Islet precursor cell (in vitro differentiated cells): ENCODE data around the gene TRPT1.

ENCODE experiments used
- DNase-seq: peaks from one replicate; pipeline ENCODE4 v3.0.0-alpha.2; 2018

The TRPT1 gene

DNA sequence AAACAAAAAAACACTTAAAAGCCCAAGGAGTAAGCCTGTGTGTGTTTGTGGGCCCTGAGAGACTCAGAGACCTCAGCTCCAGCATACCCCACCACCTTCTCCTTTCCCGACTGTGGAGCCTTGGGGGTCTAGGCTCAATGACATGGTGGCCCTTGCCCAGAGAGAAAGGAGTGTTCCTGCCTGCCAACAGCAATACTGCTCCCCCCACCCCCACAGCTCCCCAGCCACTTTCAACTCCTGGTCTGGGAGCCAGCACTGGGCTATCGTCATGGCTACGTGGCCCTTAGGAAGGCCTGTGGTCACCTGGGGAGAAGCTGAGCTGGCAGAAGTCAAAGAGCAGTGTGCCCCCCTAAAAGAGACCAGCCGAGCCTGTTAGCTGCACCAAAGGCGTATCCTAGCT, 18.1 kb upstream of the TRPT1 start:
- DNase-seq, result no peak

DNA sequence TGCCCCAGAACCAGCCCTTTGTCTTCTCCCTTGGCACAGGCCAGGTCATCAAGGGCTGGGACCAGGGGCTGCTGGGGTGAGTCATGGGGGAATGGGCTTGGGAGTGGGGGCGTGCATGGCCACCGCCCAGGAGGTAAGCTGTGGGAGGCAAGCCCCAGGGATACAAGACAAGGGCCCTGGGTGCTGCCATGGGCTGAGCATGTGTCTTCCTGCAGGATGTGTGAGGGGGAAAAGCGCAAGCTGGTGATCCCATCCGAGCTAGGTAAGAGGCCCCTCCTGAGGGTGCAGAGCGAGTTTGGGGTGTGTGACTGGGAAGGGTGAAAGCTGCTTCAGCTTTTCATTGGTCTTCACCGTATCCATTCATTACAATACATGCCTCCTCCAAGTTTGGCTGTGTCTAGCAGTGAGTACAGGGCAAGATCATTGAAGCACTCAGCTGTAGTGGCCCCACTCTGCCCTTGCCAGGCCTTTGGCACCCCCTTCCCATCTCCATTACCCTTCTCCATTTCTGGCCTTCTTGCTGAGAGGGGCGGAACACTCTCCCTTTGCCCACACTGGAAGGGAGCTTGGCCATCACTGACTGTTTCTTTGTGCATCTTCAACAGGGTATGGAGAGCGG, 17.4 kb upstream of the TRPT1 start:
- no peak for DNase-seq

DNA sequence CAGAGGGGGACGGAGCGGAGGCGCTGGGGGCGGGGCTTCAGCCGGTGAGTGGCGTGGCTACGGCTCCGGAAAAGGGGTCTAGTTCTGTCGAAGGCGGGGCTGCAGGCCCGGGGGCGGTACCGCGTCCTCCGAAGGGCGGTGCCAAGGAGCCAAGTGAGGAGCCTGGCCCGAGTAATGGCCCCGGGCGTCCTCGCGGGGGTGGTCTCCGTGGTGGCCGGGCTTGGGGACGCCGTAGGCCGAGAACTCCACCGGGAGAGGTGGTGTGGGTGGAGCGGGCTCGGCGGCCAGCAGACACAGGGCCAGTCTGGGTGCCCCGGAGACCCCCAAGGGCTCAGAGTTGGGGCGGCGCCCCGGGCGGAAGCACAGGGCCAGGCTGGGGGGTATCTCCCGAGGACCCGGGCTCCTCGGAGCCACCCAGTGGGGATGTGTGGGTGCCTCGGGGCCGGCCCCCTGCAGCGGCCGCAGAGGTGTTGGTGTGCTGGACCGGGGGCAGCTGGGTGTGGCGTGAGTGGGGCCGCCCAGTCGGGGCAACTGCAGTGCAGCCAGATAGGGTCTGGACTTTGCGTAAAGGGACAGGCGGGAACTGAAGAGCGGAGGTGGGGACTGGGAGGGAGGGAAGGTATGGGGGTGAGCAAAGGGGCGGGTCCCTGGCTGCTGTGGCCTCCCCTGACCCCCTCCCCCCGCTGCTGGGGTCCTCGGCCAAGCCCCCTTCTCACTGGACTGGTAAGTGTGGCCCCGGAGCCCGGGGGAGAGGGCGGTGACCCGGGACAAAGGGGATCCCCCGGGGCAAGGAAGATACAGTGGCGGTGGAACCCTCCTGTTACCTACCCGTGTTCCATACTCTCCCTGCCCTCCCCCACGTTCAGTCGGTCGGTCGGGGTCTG, 15.7 kb upstream of the TRPT1 start:
- DNase-seq, result peak; percentile 79

DNA sequence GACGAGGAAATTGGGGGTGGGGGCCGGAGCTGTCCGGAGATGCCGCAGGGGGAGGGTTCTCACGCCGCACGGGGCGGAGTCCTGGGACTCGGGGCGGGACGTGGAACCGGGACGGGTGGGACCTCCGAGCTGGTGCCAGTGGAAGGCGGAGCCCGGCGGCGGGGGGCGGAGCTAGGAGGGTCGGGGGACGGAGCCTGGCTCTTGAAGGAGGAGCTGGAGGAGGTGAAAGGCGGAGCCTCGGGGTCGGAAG, 15.2 kb upstream of the TRPT1 start:
- peak; percentile 100 for DNase-seq

DNA sequence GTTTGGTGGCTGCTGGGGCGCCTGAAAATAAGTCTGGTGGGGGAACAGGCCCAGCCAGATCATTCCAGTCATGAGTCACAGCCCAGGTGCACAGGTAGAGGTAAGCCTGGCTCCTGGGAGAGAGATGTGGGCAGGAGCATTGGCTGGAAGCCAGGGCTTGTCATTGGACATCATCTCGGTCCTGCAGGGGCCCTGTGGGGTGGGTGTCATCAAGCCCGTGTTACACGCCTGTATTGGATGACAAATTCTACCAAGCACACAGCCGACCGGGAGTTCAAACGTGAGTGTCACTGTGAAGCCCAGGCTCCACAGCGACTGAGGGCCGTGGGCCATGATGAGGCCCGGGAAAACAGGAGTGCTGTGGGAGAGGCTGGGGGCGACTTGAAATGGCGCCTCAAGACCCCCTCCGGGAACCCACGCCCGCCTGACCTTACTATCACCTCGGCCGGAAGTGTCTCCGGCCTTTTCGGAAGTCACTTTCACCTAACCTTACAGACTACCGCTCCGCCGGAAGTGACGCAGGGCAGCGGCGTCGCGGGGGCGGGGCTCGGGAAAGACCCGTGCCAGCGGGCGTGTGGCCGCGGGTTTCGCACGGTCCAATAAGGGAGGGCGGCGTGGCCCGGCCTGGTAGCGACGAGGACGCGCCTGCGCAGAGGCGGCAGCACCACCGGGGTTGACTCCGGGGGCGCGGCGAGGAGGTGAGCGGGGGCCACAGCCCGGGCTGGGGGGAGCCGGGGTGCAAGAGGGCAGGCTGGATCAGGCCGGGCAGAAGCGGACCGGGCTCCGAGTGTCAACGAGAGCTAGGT, 14.7 kb upstream of the TRPT1 start, which contains the start of gene FKBP2:
FKBP2 (plus strand) TSS at position 661 of the 806 bp plus-strand sequence. CDS start 1,293 bp downstream, outside the sequence.
- DNase-seq, result peak; percentile 99

DNA sequence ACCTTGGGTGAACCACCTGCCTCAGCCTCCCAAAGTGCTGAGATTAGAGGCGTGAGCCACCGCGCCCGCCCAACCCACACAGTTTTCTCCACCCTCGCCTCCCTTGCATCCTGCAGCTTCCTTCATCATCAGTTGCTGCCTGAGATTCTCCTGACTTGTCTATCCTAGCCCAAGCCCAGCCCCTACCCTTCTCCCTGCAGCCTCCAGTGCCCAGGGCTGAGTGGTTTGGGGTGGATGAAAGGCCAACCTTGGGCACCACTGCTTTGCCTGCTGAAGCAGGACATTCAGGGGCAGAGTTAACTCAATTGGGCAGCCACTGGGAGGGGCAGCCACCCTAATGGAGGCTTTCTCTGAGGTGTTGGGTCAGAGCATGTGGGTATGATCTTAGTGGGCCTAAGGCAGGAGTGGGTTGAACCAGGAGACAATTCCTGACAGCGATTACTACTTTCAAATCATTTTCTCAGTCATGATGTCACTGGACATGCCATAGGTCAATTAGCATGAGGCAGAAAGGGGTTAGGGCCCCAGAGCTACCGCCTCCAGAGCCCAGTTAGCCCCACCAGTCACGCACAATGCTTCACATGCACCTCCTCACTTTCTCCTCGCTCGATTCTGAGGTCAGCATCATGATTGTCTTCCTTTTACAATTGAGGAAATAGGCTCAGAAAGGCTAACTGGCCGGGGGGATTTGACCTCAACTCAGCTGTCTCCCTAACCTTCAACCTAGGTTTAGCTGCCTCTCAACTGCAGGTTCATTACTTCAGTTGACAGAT, 13.9 kb upstream of the TRPT1 start:
- no peak for DNase-seq

DNA sequence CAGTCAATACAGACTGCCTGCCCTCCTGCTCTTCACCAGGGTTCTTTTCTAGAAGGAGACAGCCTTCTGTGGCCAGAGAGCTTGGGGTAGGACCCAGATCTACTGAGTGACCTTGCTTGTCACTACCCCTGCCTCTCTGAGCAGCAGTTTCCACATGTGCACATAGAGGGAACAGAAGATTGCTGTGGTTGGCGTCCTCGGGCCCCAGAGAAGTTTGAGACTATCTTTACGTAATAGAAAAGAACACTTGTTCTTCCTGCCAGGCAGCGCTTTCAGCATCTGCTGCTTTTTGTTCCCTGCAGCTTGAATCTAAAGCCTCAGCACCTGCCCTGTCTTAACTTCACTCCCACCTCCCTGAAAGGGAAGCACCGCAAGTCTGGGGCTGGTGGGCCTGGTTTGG, 13.0 kb upstream of the TRPT1 start:
- no peak for DNase-seq

DNA sequence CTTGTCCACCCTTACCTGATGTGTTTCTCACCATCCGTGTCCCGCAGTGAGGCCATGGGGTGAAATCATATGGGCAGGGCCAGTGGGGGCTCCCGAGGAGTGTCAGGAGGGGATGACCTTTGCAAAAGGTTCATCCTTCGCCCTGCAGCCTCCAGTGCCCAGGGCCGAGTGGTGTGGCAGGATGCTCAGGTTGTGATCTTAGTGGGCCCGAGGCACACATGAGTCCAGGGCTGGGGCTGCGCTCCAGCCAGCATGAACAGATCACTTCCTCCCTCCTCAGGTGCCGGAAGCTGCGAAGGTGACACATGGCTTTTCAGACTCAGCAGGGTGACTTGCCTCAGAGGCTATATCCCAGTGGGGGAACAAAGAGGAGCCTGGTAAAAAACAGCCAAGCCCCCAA, 12.1 kb upstream of the TRPT1 start:
- DNase-seq, result no peak

DNA sequence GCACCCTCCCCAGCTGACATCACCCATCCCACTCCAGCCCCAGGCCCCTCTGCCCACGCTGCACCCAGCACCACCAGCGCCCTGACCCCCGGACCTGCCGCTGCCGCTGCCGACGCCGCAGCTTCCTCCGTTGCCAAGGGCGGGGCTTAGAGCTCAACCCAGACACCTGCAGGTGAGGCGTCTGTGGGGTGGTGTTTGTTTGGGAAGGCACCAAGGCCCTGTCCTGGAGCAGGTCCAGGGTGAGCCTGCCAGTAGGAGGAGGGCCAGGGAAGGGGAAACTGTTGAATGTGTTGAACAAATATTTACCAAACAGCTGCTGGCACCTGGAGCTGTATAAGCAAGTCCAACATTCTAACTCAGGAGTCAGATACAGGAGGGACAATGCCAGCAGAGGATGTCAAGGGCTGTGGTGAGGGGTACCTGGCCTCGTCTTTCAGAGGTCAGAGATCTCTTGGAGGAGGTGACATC, 11.5 kb upstream of the TRPT1 start:
- no peak for DNase-seq

DNA sequence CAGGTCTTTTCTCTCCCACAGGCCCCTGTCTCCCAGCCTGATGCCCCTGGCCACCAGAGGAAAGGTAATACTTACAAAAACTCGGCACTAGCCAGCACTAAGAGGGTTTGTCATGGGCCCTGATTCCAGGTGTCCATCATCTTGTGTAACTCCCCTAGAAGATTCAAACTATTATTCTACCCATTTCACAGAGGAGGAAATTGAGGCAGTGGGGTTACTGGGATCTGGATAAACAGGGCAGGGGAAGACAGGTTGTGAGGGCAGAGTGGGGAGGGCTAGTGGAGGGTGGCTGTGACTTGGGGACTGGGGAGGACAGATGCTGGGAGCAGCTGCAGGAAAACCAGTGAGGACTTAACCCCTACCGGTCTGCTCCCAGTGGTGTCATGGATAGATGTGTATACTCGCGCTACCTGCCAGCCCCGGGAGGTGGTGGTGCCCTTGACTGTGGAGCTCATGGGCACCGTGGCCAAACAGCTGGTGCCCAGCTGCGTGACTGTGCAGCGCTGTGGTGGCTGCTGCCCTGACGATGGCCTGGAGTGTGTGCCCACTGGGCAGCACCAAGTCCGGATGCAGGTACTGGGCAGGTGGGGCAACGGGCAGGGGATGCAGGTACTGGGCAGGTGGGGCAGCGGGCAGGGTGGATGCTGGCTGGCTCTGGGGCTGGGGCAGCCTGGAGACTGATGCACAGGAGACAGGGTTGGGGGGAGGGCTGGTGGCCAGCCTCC, 9.6 kb upstream of the TRPT1 start:
- no peak for DNase-seq

DNA sequence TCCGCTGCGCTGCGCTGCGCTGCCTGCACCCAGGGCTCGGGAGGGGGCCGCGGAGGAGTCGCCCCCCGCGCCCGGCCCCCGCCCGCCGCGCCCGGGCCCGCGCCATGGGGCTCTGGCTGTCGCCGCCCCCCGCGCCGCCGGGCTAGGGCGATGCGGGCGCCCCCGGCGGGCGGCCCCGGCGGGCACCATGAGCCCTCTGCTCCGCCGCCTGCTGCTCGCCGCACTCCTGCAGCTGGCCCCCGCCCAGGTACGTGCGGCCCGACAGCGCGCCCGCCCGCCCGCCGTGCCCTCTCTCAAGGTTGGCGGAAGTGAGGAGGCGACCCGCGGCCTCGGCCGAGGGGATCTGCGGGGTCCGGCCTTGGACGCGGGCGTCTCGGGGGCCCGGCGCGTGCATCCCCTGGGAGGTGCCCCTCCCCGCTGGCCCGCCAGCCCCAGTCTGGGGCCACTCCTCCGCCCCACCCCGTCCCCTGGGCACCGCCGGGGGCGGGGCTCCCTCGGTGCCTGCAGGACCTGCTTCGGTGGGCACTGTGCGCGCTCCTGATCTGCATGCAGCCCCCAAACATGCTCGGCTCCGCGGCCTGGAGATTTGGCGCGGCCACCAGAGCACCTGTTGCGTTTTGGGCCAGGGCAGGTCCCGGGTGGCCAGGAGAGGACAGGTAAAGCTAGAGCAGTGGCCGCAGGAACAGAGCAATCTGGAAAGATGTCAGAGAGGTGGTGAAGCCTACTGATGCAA, 8.8 kb upstream of the TRPT1 start:
- DNase-seq, result no peak

DNA sequence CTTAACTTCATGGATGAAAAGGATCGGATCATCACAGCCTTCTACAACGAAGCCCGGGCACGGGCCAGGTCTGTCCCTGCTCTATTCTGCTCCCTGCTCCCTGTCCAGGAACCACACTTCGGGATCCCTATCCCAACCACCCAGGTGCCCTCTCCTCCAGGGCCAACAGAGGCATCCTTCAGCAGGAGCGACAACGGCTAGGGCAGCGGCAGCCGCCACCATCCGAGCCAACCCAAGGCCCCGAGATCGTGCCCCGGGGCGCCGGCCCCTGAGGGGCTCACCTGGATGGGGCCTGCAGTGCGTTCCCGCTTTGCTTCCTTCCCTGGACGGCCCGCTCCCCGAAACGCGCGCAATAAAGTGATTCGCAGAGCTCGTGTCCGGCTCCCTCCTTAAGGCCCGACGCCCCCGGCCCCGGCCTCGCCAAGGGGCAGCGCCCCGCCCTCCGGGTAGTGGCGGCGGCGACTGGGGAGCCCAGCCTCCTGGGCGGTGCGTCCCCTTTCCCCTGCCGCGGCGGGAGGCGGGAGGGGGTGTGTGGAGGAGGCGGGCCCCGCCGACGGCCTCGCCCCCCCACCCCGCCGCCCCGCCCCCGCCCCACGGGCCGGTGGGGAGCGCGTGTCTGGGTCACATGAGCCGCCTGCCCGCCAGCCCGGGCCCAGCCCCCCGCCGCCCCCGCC, 8.1 kb upstream of the TRPT1 start, which contains the start of gene VEGFB:
VEGFB (plus strand) TSS at position 672 of the 674 bp plus-strand sequence. CDS start 250 bp downstream, outside the sequence.
- DNase-seq, result peak; percentile 75

DNA sequence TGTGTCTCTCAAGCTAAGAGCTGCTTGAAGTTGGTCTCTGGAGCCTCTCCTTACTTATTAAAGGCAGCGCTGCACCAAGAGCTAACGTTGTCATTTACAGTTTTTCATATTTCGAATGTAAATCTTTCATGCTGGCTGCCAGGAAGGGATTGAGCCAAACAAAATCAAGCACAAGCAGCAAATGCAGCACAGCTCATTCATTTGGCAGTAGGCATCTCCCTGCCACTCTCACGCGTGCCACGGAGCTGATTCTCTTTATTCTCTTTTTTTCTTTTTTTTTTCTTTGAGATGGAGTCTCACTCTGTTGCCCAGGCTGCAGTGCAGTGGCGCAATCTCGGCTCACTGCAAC, 7.0 kb upstream of the TRPT1 start:
- DNase-seq, result no peak

DNA sequence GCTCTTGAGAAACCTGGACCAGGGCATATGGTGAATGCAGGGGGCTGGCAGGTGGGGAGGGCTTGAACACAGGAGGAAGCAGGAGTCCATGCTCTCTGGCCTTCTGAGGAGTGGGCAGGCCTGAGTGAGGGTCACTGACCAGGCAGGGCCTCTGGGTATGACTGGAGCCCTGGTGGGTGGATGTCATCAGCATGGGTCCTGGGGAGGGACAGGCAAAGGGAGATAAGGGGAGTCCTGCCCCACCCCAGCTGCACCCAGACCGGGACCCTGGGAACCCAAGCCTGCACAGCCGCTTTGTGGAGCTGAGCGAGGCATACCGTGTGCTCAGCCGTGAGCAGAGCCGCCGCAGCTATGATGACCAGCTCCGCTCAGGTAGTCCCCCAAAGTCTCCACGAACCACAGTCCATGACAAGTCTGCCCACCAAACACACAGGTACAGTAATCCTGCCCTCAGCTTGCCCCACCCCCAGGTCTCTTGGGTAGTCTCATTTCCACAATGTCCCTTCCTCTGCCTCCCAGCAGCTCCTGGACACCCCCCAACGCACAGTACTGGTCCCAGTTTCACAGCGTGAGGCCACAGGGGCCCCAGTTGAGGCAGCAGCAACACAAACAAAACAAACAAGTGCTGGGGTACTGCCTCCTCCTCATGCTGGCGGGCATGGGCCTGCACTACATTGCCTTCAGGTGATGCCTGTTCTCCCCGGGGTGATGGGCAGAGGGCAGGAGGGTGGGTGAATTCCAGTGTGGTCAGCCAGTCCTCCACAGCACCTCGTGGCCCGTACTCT, 6.4 kb upstream of the TRPT1 start:
- DNase-seq, result no peak

DNA sequence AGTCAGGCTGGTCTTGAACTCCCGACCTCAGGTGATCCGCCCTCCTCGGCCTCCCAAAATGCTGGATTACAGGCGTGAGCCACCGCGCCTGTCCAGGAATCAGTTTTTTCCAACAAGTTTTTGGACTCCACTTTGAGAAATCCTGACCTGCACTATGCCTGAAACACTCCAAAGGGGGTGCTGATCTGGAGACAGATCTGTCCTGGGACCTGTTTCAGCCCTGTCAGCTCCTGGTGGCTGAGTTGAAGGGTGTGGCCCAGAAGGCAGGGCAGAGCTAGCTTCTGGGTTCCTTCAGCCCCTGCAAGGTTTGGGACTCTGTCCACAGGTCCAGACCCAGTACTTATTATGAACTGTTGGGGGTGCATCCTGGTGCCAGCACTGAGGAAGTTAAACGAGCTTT, 5.6 kb upstream of the TRPT1 start:
- no peak for DNase-seq

DNA sequence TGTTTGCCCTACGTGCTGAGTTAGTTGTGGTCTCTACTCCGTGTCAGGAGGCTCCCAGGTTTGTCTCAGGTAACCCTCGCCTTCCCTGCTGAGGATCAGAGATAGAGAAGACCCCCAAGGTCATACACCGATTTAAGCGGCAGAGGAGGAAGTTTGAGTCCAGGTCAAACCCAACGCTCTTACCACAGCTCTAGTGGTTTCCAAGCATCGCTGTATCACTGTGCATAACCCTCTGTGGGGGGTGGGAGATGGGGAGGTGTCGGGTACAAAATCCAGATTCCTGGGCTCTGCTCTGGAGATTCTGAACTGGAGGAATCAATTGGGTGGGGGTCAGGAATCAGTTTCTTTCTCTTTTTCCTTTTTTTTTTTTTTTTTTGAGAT, 5.0 kb upstream of the TRPT1 start:
- DNase-seq, result no peak

DNA sequence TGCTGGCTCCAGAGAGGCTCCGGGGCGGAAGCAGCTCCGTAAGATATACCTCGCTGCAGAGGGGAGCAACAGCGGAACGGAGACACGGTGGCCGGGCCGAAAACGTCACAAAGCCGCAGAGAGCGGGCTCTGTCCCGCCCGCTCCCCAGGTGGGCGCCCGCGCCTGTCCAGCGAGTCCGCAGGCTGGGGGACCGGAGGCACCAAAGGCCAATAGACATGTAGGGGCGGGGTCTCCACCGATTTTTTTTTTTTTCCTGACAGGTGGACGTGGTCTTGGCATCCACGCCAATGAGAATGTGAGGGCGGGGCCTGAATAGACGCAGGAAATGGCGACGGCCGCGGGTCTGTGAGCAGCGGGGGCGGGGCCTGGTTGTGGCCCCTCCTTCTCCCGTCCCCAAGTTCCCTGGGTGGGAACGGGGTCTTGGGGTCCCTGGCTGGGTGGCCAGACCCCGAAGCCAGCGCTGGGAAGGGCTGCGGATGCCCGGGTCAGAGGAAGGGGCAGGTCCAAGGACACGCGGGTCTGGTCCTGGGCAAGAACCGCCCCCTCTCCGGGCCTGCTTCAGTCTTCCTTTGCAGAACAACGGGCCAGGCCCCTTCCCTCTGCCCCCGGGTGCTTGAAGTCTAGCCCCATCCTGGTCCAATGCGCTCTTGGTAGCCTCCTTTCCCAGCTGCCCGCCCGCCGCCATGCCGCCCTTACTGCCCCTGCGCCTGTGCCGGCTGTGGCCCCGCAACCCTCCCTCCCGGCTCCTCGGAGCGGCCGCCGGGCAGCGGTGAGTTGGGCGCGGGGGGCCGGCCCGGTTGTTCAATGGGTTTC, 4.4 kb upstream of the TRPT1 start, which contains the start of gene DNAJC4:
DNAJC4 (plus strand) TSS at position 378 of the 814 bp plus-strand sequence; CDS start at position 685, 307 bp downstream.
- DNase-seq, result peak; percentile 97

DNA sequence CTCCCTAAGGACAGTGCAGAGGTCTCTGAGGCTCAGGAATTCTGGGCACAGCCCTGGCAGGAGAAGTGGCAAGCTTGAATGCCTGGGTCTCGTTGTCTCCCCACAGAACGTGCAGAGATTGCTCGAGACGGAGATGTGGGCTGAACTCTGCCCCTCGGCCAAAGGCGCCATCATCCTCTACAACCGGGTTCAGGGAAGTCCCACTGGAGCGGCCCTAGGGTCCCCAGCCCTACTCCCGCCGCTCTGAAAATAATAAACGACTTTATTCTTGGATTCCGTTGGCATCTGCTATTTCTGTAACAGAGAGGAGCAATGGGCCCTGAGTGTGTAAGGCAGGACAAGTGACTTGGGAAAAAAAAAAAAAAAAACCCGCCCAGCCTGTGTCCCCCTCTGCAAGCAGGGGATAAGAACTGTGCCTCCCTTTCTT, 3.8 kb upstream of the TRPT1 start:
- no peak for DNase-seq
